K562 (cell line): Measurements from ENCODE around the gene ELOVL1. TPM values are rescaled to one million over a fixed set of nuclear protein-coding genes. Genes with fewer than 3 reads are reported as not detected.

Source experiments
- BCL6 ChIP-seq: fragments of 250-450 bp; sonication (Bioruptor Pico); IDR thresholded peaks from 2 replicates; pipeline ENCODE4 v1.4.0; 2020
- BRD4 ChIP-seq: fragments of 200-600 bp; sonication (generic); IDR thresholded peaks from 2 replicates; pipeline ENCODE4 v1.6.1; 2017; ENCODE audit warnings: inconsistent platforms
- HNRNPK ChIP-seq: fragments of 200-400 bp; formaldehyde crosslinking; IDR thresholded peaks from one replicate; pipeline ENCODE4 v1.6.1; 2018; ENCODE audit warnings: mild to moderate bottlenecking, low read depth, low read length; ENCODE audit not compliant: poor library complexity, severe bottlenecking
- KLF13 ChIP-seq: fragments of 450-650 bp; IDR thresholded peaks from 2 replicates; pipeline ENCODE4 v1.6.1; 2016; ENCODE audit warnings: missing genetic modification characterization, low read depth, mild to moderate bottlenecking, missing compliant biosample characterization, moderate library complexity, borderline replicate concordance
- PHB2 ChIP-seq: fragments of 450-650 bp; IDR thresholded peaks from 2 replicates; pipeline ENCODE4 v1.6.1; 2017; ENCODE audit warnings: low read depth
- RBM17 ChIP-seq: fragments of 200-400 bp; formaldehyde crosslinking; IDR thresholded peaks from 2 replicates; pipeline ENCODE4 v1.6.1; 2017; ENCODE audit warnings: low read depth, mild to moderate bottlenecking, low read length, borderline replicate concordance
- SP2 ChIP-seq: IDR thresholded peaks from 2 replicates; pipeline ENCODE4 v1.6.1; 2011; ENCODE audit warnings: mild to moderate bottlenecking, low read depth, low read length, moderate library complexity; ENCODE audit not compliant: poor library complexity, severe bottlenecking; ENCODE audit errors: extremely low read depth
- TGIF2 ChIP-seq: sonication (generic); formaldehyde crosslinking; IDR thresholded peaks from 2 replicates; pipeline ENCODE4 v1.8.1; 2022; ENCODE audit warnings: mild to moderate bottlenecking, missing genetic modification reagents, moderate library complexity
- ZC3H8 ChIP-seq: fragments of 450-650 bp; IDR thresholded peaks from 2 replicates; pipeline ENCODE4 v1.6.1; 2017
- ZNF12 ChIP-seq: sonication (generic); formaldehyde crosslinking; IDR thresholded peaks from 2 replicates; pipeline ENCODE4 v1.4.0; 2020; ENCODE audit warnings: mild to moderate bottlenecking, missing genetic modification reagents
- ZNF165 ChIP-seq: fragments of 250-450 bp; sonication (Bioruptor Pico); IDR thresholded peaks from 2 replicates; pipeline ENCODE4 v1.4.0; 2020; ENCODE audit warnings: borderline replicate concordance
- polyA plus RNA-seq, 8 experiments: library from polyadenylated mRNA; depleted of rRNA in 4 of 8; stranded (reverse) in 5 of 8; unstranded in 3 of 8; fragments of >200 nt; fragmentation: Nextera tagmentation in 2 of 8; fragmentation: Illumina TruSeq in 1 of 8; extraction: Ambion mirVana in 2 of 8; extraction: Trizol in 1 of 8; gene quantifications; 2 replicates each; pipeline versions ENCODE4 v1.2.1 to v1.2.3, GENCODE V29; 2011 to 2014; ENCODE audit warnings: inconsistent platforms in 1 of 8, missing spikeins in 1 of 8
- total RNA-seq, 7 experiments: library from RNA; depleted of rRNA in 6 of 7; stranded (reverse); fragments of >200 nt in 6 of 7; fragmentation: Illumina TruSeq in 2 of 7; extraction: Trizol in 2 of 7; gene quantifications; 2 replicates each; pipeline versions ENCODE4 v1.2.1 to v1.2.3, GENCODE V29; 2011 to 2021; ENCODE audit warnings: low replicate concordance in 1 of 7
- TF ChIP-seq, protein P1 (sequence below): fragments of 250-450 bp; sonication (Bioruptor Pico); IDR thresholded peaks from 2 replicates; pipeline ENCODE4 v1.4.0; 2020; ENCODE audit warnings: borderline replicate concordance
- TF ChIP-seq, protein P2 (sequence below): sonication (generic); formaldehyde crosslinking; IDR thresholded peaks from 2 replicates; pipeline ENCODE4 v1.8.1; 2023; ENCODE audit warnings: missing genetic modification reagents, mild to moderate bottlenecking, borderline replicate concordance
- TF ChIP-seq, protein P3 (sequence below): IDR thresholded peaks from 2 replicates; pipeline ENCODE4 v1.6.1; 2011; ENCODE audit not compliant: insufficient read length; ENCODE audit errors: extremely low read depth
- TF ChIP-seq, protein P4 (sequence below): fragments of 450-650 bp; formaldehyde crosslinking; IDR thresholded peaks from 2 replicates; pipeline ENCODE4 v1.4.0; 2020; ENCODE audit warnings: mild to moderate bottlenecking, moderate library complexity
- TF ChIP-seq, protein P5 (sequence below): sonication (generic); formaldehyde crosslinking; IDR thresholded peaks from 2 replicates; pipeline ENCODE4 v1.9.0; 2022; ENCODE audit warnings: mild to moderate bottlenecking, missing genetic modification reagents
- TF ChIP-seq, protein P6 (sequence below): fragments of 200-800 bp; sonication (Bioruptor generic); IDR thresholded peaks from 2 replicates; pipeline ENCODE4 v1.6.1; 2017; ENCODE audit warnings: missing genetic modification characterization, missing compliant biosample characterization

ELOVL1 gene
- total and polyA plus RNA-seq, 9 of the 15 experiments (the other 6 are each of a cell fraction or from before 2014, with no cell fraction given): 51.0 to 157 (median 70.3) TPM

DNA sequence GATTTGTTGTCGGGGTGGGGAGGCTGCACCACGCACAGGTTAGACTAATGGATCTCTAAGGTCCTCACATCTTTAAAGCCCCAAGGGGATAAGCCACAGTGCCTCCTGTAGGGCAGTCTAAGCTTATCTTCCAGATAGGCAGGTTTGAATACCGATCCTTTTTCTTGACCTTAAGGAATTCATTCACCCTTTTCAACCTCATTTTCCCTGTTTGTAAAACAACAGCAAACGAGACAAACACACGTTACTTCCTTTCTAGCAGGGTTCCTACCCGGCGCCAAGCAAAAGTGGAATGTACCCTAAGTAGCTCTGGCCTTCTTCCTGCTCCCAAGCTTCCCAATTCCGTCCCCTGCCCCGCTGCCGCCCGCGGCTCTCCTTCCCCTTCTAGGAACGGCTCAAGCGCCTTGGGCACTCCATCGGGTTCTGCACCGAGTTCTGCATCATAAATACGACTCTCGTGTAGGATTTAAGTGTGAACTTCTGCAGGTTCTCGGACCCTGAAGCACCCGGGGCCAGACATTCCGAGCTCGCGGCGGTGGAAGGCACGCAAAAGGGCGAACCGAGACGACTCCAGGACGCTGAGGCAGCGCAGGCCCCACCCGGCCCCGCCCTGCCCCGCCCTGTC, 9.6 kb downstream of the ELOVL1 start (continued):
- TF ChIP-seq ZC3H8 (no peak), RBM17 (no peak), SP2 (no peak), BRD4 (no peak; the same call in 1 of the 2 replicates), BCL6 (CRISPR knock-in tag) (no peak), ZNF165 (CRISPR knock-in tag) (no peak), PHB2 (no peak), ZNF12 (CRISPR knock-in tag) (no peak; the same call in 1 of the 2 replicates), TGIF2 (no peak), KLF13 (tag) (no peak), HNRNPK (no peak)
- TF ChIP-seq, protein P1, sequence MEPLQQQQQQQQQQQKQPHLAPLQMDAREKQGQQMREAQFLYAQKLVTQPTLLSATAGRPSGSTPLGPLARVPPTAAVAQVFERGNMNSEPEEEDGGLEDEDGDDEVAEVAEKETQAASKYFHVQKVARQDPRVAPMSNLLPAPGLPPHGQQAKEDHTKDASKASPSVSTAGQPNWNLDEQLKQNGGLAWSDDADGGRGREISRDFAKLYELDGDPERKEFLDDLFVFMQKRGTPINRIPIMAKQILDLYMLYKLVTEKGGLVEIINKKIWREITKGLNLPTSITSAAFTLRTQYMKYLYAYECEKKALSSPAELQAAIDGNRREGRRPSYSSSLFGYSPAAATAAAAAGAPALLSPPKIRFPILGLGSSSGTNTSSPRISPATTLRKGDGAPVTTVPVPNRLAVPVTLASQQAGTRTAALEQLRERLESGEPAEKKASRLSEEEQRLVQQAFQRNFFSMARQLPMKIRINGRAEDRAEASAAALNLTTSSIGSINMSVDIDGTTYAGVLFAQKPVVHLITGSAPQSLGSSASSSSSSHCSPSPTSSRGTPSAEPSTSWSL (CRISPR knock-in tag): no peak
- TF ChIP-seq, protein P2, sequence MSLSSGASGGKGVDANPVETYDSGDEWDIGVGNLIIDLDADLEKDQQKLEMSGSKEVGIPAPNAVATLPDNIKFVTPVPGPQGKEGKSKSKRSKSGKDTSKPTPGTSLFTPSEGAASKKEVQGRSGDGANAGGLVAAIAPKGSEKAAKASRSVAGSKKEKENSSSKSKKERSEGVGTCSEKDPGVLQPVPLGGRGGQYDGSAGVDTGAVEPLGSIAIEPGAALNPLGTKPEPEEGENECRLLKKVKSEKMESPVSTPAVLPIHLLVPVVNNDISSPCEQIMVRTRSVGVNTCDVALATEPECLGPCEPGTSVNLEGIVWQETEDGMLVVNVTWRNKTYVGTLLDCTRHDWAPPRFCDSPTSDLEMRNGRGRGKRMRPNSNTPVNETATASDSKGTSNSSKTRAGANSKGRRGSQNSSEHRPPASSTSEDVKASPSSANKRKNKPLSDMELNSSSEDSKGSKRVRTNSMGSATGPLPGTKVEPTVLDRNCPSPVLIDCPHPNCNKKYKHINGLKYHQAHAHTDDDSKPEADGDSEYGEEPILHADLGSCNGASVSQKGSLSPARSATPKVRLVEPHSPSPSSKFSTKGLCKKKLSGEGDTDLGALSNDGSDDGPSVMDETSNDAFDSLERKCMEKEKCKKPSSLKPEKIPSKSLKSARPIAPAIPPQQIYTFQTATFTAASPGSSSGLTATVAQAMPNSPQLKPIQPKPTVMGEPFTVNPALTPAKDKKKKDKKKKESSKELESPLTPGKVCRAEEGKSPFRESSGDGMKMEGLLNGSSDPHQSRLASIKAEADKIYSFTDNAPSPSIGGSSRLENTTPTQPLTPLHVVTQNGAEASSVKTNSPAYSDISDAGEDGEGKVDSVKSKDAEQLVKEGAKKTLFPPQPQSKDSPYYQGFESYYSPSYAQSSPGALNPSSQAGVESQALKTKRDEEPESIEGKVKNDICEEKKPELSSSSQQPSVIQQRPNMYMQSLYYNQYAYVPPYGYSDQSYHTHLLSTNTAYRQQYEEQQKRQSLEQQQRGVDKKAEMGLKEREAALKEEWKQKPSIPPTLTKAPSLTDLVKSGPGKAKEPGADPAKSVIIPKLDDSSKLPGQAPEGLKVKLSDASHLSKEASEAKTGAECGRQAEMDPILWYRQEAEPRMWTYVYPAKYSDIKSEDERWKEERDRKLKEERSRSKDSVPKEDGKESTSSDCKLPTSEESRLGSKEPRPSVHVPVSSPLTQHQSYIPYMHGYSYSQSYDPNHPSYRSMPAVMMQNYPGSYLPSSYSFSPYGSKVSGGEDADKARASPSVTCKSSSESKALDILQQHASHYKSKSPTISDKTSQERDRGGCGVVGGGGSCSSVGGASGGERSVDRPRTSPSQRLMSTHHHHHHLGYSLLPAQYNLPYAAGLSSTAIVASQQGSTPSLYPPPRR (CRISPR knock-in tag): no peak
- TF ChIP-seq, protein P3, sequence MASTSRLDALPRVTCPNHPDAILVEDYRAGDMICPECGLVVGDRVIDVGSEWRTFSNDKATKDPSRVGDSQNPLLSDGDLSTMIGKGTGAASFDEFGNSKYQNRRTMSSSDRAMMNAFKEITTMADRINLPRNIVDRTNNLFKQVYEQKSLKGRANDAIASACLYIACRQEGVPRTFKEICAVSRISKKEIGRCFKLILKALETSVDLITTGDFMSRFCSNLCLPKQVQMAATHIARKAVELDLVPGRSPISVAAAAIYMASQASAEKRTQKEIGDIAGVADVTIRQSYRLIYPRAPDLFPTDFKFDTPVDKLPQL: peak; percentile 17
- TF ChIP-seq, protein P4, sequence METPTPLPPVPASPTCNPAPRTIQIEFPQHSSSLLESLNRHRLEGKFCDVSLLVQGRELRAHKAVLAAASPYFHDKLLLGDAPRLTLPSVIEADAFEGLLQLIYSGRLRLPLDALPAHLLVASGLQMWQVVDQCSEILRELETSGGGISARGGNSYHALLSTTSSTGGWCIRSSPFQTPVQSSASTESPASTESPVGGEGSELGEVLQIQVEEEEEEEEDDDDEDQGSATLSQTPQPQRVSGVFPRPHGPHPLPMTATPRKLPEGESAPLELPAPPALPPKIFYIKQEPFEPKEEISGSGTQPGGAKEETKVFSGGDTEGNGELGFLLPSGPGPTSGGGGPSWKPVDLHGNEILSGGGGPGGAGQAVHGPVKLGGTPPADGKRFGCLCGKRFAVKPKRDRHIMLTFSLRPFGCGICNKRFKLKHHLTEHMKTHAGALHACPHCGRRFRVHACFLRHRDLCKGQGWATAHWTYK: 0 out of 2 replicates have a peak, but pooled peaks have one; percentile 33
- TF ChIP-seq, protein P5, sequence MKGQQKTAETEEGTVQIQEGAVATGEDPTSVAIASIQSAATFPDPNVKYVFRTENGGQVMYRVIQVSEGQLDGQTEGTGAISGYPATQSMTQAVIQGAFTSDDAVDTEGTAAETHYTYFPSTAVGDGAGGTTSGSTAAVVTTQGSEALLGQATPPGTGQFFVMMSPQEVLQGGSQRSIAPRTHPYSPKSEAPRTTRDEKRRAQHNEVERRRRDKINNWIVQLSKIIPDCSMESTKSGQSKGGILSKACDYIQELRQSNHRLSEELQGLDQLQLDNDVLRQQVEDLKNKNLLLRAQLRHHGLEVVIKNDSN (CRISPR knock-in tag): no peak
- TF ChIP-seq, protein P6, sequence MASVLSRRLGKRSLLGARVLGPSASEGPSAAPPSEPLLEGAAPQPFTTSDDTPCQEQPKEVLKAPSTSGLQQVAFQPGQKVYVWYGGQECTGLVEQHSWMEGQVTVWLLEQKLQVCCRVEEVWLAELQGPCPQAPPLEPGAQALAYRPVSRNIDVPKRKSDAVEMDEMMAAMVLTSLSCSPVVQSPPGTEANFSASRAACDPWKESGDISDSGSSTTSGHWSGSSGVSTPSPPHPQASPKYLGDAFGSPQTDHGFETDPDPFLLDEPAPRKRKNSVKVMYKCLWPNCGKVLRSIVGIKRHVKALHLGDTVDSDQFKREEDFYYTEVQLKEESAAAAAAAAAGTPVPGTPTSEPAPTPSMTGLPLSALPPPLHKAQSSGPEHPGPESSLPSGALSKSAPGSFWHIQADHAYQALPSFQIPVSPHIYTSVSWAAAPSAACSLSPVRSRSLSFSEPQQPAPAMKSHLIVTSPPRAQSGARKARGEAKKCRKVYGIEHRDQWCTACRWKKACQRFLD (CRISPR knock-in tag): no peak
